HCT116 (cell line): ENCODE data around the gene CLEC4G.

Experiments
- CBX3 ChIP-seq: IDR thresholded peaks from 2 replicates; pipeline ENCODE4 v1.6.1; 2012; ENCODE audit warnings: low read depth
- CTCF ChIP-seq, 3 experiments: fragments of 200-600 bp in 1 of 3; sonication (generic) in 1 of 3; IDR thresholded peaks in 2 of 3; conservative IDR thresholded peaks in 1 of 3; 2 replicates each; pipeline ENCODE4 v1.5.1; 2012 to 2017; ENCODE audit warnings: low read depth in 2 of 3, low read length in 2 of 3, antibody characterized with exemption in 1 of 3, borderline replicate concordance in 1 of 3, control low read depth in 1 of 3, mild to moderate bottlenecking in 1 of 3, mixed read lengths in 1 of 3, mixed run types in 1 of 3, moderate library complexity in 1 of 3; ENCODE audit not compliant: insufficient read depth in 1 of 3
- EZH2 ChIP-seq: fragments of 200-600 bp; sonication (generic); IDR thresholded peaks from 2 replicates; pipeline ENCODE4 v1.6.1; 2017; ENCODE audit warnings: antibody characterized with exemption, mixed run types
- YY1 ChIP-seq: IDR thresholded peaks from 2 replicates; pipeline ENCODE4 v1.6.1; 2011; ENCODE audit warnings: low read length, low read depth, moderate library complexity, mild to moderate bottlenecking; ENCODE audit not compliant: insufficient replicate concordance; ENCODE audit errors: extremely low read depth

DNA sequence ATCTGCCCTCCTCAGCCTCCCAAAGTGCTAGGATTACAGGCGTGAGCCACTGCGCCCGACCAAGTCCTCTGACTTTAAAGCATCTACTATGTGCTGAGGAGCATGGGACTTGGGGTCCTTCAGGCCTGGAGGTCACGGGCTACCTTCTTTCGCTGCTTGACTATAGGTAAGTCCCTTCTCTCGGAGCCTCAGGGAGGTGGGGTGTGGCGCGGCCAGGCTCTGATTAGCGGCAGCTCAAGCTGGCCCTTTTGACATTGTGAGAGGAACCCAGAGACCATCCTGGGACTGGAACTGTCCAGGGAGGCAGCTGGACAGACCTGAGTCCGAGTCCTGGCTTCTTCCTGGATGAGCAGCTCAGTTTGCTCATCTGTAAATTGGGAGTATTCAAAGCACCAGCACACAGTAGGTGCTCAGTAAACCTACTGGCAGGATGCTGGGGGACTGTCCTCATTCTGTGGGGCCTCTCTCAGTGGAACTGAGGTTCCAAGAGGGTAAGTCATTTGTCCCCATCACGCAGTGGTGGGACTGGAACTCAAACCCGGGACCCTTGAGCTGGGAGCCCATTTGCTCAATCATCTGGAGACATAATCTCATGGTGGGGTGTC is 30.8 kb downstream of the CLEC4G start:
- TF ChIP-seq CTCF (IDR thresholded peaks at IDR 0.05 in 2 of 3, conservative IDR thresholded peaks at IDR 0.05 in 1 of 3; ENCODE audit: borderline replicate concordance in 1 of 3, insufficient read depth in 1 of 3, low read depth in 2 of 3, low read length in 2 of 3) (no peak), CBX3 (no peak), YY1 (no peak), EZH2 (no peak)
